GM19240 (cell line): ENCODE measurements around the gene SLC9B1.

Experiments
- DNase-seq: peaks from one replicate; pipeline ENCODE4 v3.0.0; 2011; ENCODE audit warnings: low spot score; ENCODE audit not compliant: insufficient read length

The SLC9B1 gene

GRCh38 chr4:103019308-103020124 lies at the start of gene SLC9B1:
SLC9B1 (minus strand) TSS chr4:103019705; CDS start chr4:102991711, 27,994 bp downstream.
- peak; percentile 44 for DNase-seq

- no peak for DNase-seq
Observed at GRCh38 chr4:103067841-103068547, 48.5 kb upstream of the SLC9B1 start.

DNA sequence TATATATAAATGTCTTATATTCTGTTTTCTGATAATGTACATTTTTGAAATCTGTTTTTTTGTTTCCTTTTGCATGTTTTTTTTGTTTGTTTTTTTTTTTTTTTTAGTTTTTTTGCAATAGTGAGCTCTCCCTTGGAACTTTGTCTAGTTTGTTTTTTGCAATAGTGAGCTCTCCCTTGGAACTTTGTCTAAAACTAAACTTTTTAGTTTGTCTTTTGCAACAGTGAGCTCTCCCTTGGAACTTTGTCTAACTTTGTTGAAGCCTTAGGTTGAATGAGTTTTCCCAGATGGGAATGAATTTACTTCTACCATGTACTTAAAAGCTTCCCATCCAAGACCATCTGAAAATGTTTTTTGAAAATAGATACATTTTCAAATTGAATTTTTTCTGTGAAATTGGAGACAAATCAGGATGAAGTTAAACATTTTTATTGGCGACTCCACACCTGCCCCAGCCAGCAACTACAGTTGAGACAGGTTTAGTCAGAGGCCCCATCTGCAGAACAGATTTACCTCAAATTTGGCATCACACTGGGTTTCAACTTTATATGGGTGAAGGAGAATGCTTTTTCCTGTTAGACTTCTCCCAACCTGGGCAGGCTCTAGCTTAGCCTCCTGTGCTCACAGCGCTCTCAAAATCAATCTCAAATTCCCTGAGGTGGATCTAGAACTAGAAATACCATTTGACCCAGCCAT lies 41.1 kb upstream of the SLC9B1 start:
- DNase-seq: no peak

DNA sequence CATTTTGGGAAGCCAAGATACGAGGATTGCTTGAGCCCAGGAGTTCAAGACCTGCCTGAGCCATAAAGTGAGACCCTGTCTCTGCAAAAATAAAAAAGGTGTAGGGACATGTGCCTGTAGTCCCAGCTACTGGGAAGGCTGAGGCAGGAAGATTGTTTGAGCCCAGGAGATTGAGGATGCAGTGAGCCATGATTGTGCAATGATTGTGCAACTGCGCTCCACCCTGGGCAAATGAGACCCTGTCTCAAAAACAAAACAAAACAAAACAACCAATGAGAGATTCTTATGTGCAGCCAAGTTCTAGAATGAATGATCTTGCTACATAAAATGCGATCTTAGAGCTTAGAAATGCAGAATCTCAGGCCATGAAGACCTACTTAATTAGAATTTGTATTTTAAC lies 34.5 kb upstream of the SLC9B1 start:
- DNase-seq: no peak

DNA sequence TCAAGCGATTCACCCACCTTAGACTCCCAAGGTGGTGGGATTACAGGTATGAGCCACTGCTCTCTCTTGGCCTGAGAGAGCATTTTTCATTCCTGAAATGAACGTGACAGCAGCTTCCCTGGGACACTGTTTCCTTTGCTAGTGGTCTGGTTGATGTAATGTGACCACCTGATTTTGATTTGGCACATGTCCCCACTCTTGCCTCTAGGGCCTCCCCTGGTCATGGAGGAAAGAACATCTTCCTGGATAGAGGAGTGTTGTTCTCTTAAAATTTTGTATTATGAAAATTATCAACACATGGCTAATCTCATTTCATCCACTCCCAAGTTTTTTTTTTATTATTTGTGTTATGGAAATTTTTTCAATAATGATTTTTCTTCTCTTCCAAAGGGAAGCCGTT lies 33.3 kb upstream of the SLC9B1 start:
- no peak for DNase-seq

DNA sequence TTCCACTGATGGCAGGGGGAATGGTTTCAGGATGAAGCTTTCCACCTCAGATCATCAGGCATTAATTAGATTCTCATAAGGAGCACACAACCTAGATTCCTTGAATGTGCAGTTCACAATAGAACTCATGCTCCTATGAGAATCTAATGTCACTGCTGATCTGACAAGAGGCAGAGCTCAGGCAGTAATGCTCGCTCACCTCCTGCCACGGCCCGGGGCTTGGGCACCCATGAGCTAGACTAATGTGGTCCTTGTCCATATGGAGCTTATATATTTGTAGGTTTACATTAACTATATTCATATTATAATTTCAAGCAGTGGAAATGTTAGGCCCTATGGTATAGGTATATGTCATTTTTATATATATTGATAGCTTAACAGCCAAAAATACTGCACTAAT lies 32.6 kb upstream of the SLC9B1 start:
- DNase-seq: no peak

GRCh38 chr4:103050736-103051436 lies 31.4 kb upstream of the SLC9B1 start:
- DNase-seq: no peak

GRCh38 chr4:103046416-103047290 lies 27.1 kb upstream of the SLC9B1 start:
- DNase-seq: peak; percentile 10

- no peak for DNase-seq
Observed at GRCh38 chr4:103044183-103044582, 24.7 kb upstream of the SLC9B1 start.

- no peak for DNase-seq
Observed at GRCh38 chr4:103036169-103036568, 16.7 kb upstream of the SLC9B1 start.

- no peak for DNase-seq
Observed at GRCh38 chr4:103032574-103032973, 13.1 kb upstream of the SLC9B1 start.

GRCh38 chr4:103030791-103031190 lies 11.3 kb upstream of the SLC9B1 start:
- DNase-seq: no peak

GRCh38 chr4:103029300-103029699 lies 9.8 kb upstream of the SLC9B1 start:
- no peak for DNase-seq

- DNase-seq: no peak
Observed at GRCh38 chr4:103026868-103027267, 7.4 kb upstream of the SLC9B1 start.

DNA sequence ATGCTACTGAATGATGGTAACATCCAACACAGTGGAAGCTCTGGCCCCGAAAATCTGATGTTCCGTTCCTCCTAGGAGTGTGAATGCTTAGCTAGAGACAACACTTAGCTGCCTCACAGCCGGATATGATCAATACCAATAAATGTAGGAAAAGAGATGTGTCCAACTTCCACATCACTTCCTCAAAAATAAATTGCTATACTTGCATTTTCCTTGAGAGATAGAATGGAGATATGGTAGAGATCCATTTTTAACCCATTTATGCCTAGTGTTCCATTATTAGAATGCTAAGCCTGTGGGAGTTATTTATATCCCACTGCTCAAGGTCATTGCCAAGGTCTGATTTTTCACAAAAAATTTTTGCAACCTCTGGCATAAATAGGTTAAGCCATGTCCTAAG lies 5.5 kb upstream of the SLC9B1 start:
- no peak for DNase-seq

DNA sequence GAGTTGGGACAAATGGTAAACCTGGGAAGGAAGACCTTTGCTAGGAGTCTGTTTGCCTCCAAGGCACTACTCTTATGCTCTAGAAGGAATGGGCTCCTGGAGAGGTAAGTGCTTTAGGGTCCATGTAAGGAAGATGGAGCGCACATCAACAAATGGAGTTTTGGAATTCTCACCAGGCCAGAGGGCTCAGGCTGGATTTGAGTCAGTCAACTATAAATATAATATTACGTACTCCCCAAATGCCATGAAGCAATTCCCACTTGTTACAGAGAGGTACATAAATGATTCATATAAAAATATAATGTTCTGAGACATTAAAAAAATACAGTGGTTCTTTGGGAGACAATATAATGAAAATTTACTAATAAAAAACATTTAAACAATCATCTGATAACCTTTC lies 1.6 kb upstream of the SLC9B1 start:
- no peak for DNase-seq

DNA sequence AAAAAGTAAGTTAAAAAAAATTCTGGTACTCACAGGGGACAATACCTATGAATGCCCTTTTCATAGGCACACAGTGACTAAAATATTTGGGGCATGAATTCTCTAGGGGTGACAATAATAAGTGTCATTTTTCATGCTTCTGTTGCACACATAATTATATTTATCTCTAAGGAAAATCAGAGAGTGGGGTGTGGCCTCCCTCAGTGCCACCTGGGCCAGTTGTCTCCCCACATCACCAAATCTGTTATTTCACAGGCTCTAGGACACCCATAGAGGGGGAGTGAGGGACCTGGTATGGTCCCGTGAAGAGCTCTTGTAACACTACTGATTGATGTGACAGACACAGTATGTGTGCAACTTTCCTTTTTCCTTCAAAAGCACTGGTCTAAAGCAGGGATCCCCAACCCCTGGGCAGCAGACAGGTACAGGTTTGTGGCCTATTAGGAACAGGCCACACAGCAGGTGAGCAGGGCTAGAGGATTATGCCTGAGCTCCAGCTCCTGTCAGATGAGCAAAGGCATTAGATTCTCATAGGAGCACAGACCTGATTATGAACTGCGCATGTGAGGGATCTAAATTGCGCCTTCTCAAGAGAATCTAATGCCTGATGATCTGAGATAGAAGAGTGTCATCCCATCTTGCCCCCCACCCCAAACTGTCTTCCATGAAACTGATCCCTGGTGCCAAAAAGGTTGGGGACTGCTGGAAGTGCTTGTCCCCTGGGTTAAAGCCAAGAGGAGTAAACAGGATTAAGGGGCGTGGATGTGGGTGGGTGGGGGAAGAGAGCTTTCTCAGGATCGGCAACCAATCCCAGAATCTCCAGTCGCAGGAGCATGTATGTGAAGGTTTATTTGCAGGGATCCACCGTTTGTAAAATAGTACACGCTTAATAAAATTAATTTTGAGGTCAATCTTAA lies 856 bp downstream of the SLC9B1 start:
- no peak for DNase-seq

GRCh38 chr4:103012551-103012950 lies 7.0 kb downstream of the SLC9B1 start:
- no peak for DNase-seq

- DNase-seq: no peak
Observed at GRCh38 chr4:103012060-103012459, 7.4 kb downstream of the SLC9B1 start.
